Fibroblast of mammary gland (primary cell): Measurements from ENCODE around the gene GPR26.
A peak's percentile ranks its signal among the peaks of the same experiment; 100 is the strongest.

ENCODE experiments used
- DNase-seq: peaks from one replicate; pipeline ENCODE4 v3.0.0-alpha.2; 2010; ENCODE audit warnings: low read depth
- H3K4me3 ChIP-seq: 2 replicates; pipeline ENCODE4 v1.5.1; 2011; ENCODE audit warnings: low read depth, mild to moderate bottlenecking, low read length, moderate library complexity; ENCODE audit not compliant: control insufficient read depth
- CTCF ChIP-seq: conservative IDR thresholded peaks from 2 replicates; pipeline ENCODE4 v1.5.1; 2011; ENCODE audit warnings: low read depth, low read length, inconsistent platforms; ENCODE audit not compliant: control insufficient read depth, insufficient read depth

GPR26 gene

GRCh38 chr10:123663522-123663921, 2.6 kb upstream of the GPR26 start:
- TF ChIP-seq CTCF = no peak
- no peak for DNase-seq
- H3K4me3 ChIP-seq = no peak overlapping the region

- no peak for TF ChIP-seq CTCF
- DNase-seq = no peak
- H3K4me3 ChIP-seq = no peak overlapping the region
These were observed 466 bp upstream of the GPR26 start for GRCh38 chr10:123665491-123666286.

- H3K4me3 ChIP-seq = no peak overlapping the region
- no peak for TF ChIP-seq CTCF
- DNase-seq = peak; percentile 9
These were observed 3.7 kb downstream of the GPR26 start for GRCh38 chr10:123669886-123670285.

GRCh38 chr10:123673198-123673597, 7.0 kb downstream of the GPR26 start:
- H3K4me3 ChIP-seq = no peak overlapping the region
- TF ChIP-seq CTCF = no peak
- DNase-seq = no peak

- no peak overlapping the region for H3K4me3 ChIP-seq
- no peak for TF ChIP-seq CTCF
- no peak for DNase-seq
These were observed 8.6 kb downstream of the GPR26 start for GRCh38 chr10:123674741-123675140.

- no peak for TF ChIP-seq CTCF
- H3K4me3 ChIP-seq = no peak overlapping the region
- no peak for DNase-seq
These were observed 9.7 kb downstream of the GPR26 start for GRCh38 chr10:123675811-123676210.
